Mesendoderm (in vitro differentiated cells): ENCODE measurements around the gene CTSO.
"Not testable (repeated sequence)": the region's sequence is repeated elsewhere in the genome, so short reads cannot be mapped to it uniquely, and the experiment has no call there.

ENCODE experiments used
- DNase-seq: peaks from one replicate; pipeline ENCODE4 v3.0.0; 2013
- H2AK5ac ChIP-seq: 2 replicates; pipeline ENCODE4 v1.6.1; 2013; ENCODE audit warnings: low read length, inconsistent platforms
- H2BK120ac ChIP-seq: 2 replicates; pipeline ENCODE4 v1.6.1; 2013; ENCODE audit warnings: low read depth, mild to moderate bottlenecking, low read length, moderate library complexity, mixed read lengths
- H2BK15ac ChIP-seq: replicated peaks from 2 replicates; pipeline ENCODE4 v1.6.1; 2013; ENCODE audit warnings: low read depth, mild to moderate bottlenecking, moderate library complexity
- H2BK5ac ChIP-seq: 2 replicates; pipeline ENCODE4 v1.6.1; 2013; ENCODE audit warnings: low read length, inconsistent platforms
- H3K18ac ChIP-seq: 2 replicates; pipeline ENCODE4 v1.6.1; 2013; ENCODE audit warnings: mild to moderate bottlenecking, low read length, mixed read lengths
- H3K23ac ChIP-seq: one replicate; pipeline ENCODE4 v1.6.1; 2013; ENCODE audit warnings: low read length
- H3K27ac ChIP-seq: 2 replicates; pipeline ENCODE4 v1.5.1; 2013; ENCODE audit warnings: low read depth, mild to moderate bottlenecking, inconsistent platforms, low read length, moderate library complexity
- H3K27me3 ChIP-seq: 2 replicates; pipeline ENCODE4 v1.6.1; 2013; ENCODE audit warnings: low read length, control low read depth, mild to moderate bottlenecking, inconsistent platforms; ENCODE audit not compliant: insufficient read depth, poor library complexity
- H3K36me3 ChIP-seq: 2 replicates; pipeline ENCODE4 v1.6.1; 2013; ENCODE audit warnings: low read length, inconsistent platforms; ENCODE audit not compliant: control insufficient read depth, insufficient read depth
- H3K4ac ChIP-seq: one replicate; pipeline ENCODE4 v1.6.1; 2013; ENCODE audit warnings: low read depth, mild to moderate bottlenecking, low read length, moderate library complexity
- H3K4me1 ChIP-seq: 2 replicates; pipeline ENCODE4 v1.6.1; 2013; ENCODE audit warnings: low read depth, low read length, inconsistent platforms; ENCODE audit not compliant: control insufficient read depth
- H3K4me2 ChIP-seq: 2 replicates; pipeline ENCODE4 v1.6.1; 2013; ENCODE audit warnings: low read length
- H3K4me3 ChIP-seq: 2 replicates; pipeline ENCODE4 v1.5.1; 2013; ENCODE audit warnings: mild to moderate bottlenecking, low read length
- H3K56ac ChIP-seq: one replicate; pipeline ENCODE4 v1.6.1; 2013; ENCODE audit warnings: low read length
- H3K79me1 ChIP-seq: 2 replicates; pipeline ENCODE4 v1.6.1; 2013; ENCODE audit warnings: low read length, inconsistent platforms
- H3K79me2 ChIP-seq: 2 replicates; pipeline ENCODE4 v1.6.1; 2013; ENCODE audit warnings: mild to moderate bottlenecking, low read length; ENCODE audit not compliant: control insufficient read depth, insufficient read depth
- H3K9ac ChIP-seq: 2 replicates; pipeline ENCODE4 v1.6.1; 2013; ENCODE audit warnings: low read length, inconsistent platforms
- H4K5ac ChIP-seq: one replicate; pipeline ENCODE4 v1.6.1; 2013; ENCODE audit warnings: low read length
- H4K8ac ChIP-seq: one replicate; pipeline ENCODE4 v1.6.1; 2013; ENCODE audit warnings: low read depth, mild to moderate bottlenecking, control low read depth, low read length, moderate library complexity
- WGBS: extraction: QIAGEN DNeasy Blood & Tissue Kit; methylation state at CpG from one replicate; pipeline ENCODE4 v1.1.7; 2013; ENCODE audit warnings: low lambda C conversion rate, missing lambda C conversion rate; ENCODE audit not compliant: insufficient coverage; ENCODE audit errors: extremely low coverage; 5-methylcytosine and 5-hydroxymethylcytosine counted together

The CTSO gene

GRCh38 chr4:155943605-155944291 is 9.9 kb downstream of the CTSO start:
- Histone ChIP-seq H3K27ac (no peak overlapping the region), H3K79me1 (no peaks in the 10 kb centered on the region), H4K8ac (no peak overlapping the region), H2BK5ac (no peak overlapping the region), H3K4me3 (no peak overlapping the region), H3K4me1 (no peaks in the 10 kb centered on the region), H3K56ac (no peak overlapping the region), H3K4ac (no peak overlapping the region), H2AK5ac (no peak overlapping the region), H3K23ac (no peak overlapping the region), H3K27me3 (no peaks in the 10 kb centered on the region), H3K79me2 (no peaks in the 10 kb centered on the region), H3K9ac (no peak overlapping the region), H3K18ac (no peak overlapping the region), H3K4me2 (no peak overlapping the region), H3K36me3 (no peaks in the 10 kb centered on the region), H2BK120ac (no peak overlapping the region), H4K5ac (no peak overlapping the region), H2BK15ac (no peak overlapping the region)
- WGBS, result 100% methylated on average over 1 of the region's 3 CpGs
- no peak for DNase-seq

- Histone ChIP-seq H3K9ac (no peak overlapping the region), H3K4me2 (no peak overlapping the region), H3K36me3 (no peaks in the 10 kb centered on the region), H3K18ac (no peak overlapping the region), H4K8ac (no peak overlapping the region), H2BK5ac (no peak overlapping the region), H3K4ac (no peak overlapping the region), H2BK120ac (no peak overlapping the region), H4K5ac (no peak overlapping the region), H3K4me3 (no peak overlapping the region), H3K79me1 (no peaks in the 10 kb centered on the region), H3K79me2 (no peaks in the 10 kb centered on the region), H3K27me3 (no peaks in the 10 kb centered on the region), H3K56ac (no peak overlapping the region), H3K23ac (no peak overlapping the region), H3K27ac (no peak overlapping the region), H3K4me1 (no peaks in the 10 kb centered on the region), H2BK15ac (no peak overlapping the region), H2AK5ac (no peak overlapping the region)
- no peak for DNase-seq
- WGBS, result no CpG with 5 or more reads among the region's 1 CpG
Measured at GRCh38 chr4:155941820-155942219, 11.8 kb downstream of the CTSO start.

GRCh38 chr4:155941085-155941790 is 12.4 kb downstream of the CTSO start:
- Histone ChIP-seq H2AK5ac (no peak overlapping the region), H3K4me1 (no peaks in the 10 kb centered on the region), H3K18ac (no peak overlapping the region), H2BK120ac (no peak overlapping the region), H4K8ac (no peak overlapping the region), H2BK15ac (no peak overlapping the region), H3K56ac (no peak overlapping the region), H3K9ac (no peak overlapping the region), H3K27me3 (no peaks in the 10 kb centered on the region), H3K79me2 (no peaks in the 10 kb centered on the region), H3K36me3 (no peaks in the 10 kb centered on the region), H3K23ac (no peak overlapping the region), H4K5ac (no peak overlapping the region), H3K27ac (no peak overlapping the region), H3K4me3 (no peak overlapping the region), H2BK5ac (no peak overlapping the region), H3K4ac (no peak overlapping the region), H3K4me2 (no peak overlapping the region), H3K79me1 (no peaks in the 10 kb centered on the region)
- no CpG with 5 or more reads among the region's 6 CpGs for WGBS
- DNase-seq, result no peak

- Histone ChIP-seq H4K8ac (no peak overlapping the region), H3K27me3 (no peaks in the 10 kb centered on the region), H3K79me1 (no peaks in the 10 kb centered on the region), H3K79me2 (no peaks in the 10 kb centered on the region), H2AK5ac (no peak overlapping the region), H3K18ac (no peak overlapping the region), H3K4me2 (no peak overlapping the region), H3K9ac (no peak overlapping the region), H2BK120ac (no peak overlapping the region), H3K4ac (no peak overlapping the region), H2BK5ac (no peak overlapping the region), H3K27ac (no peak overlapping the region), H3K36me3 (no peaks in the 10 kb centered on the region), H3K23ac (no peak overlapping the region), H3K56ac (no peak overlapping the region), H3K4me1 (no peaks in the 10 kb centered on the region), H3K4me3 (no peak overlapping the region), H2BK15ac (no peak overlapping the region), H4K5ac (no peak overlapping the region)
- no peak for DNase-seq
- no CpG with 5 or more reads among the region's 4 CpGs for WGBS
Measured at GRCh38 chr4:155935389-155935986, 18.2 kb downstream of the CTSO start.

GRCh38 chr4:155934634-155935033 is 19.0 kb downstream of the CTSO start:
- H3K4me1 ChIP-seq, H3K23ac ChIP-seq, DNase-seq, H3K18ac ChIP-seq, H3K4ac ChIP-seq, H3K79me1 ChIP-seq, H3K79me2 ChIP-seq, H3K4me3 ChIP-seq, H2BK120ac ChIP-seq, H2AK5ac ChIP-seq, H3K27me3 ChIP-seq, H3K4me2 ChIP-seq, H4K5ac ChIP-seq, H4K8ac ChIP-seq, H2BK15ac ChIP-seq, H3K9ac ChIP-seq, H3K36me3 ChIP-seq, H2BK5ac ChIP-seq, H3K56ac ChIP-seq, H3K27ac ChIP-seq: not testable (repeated sequence)
- no CpG with 5 or more reads among the region's 4 CpGs for WGBS
